Adipocyte (in vitro differentiated cells): ENCODE data around the gene UQCC2.

Experiments
- DNase-seq: peaks from one replicate; pipeline ENCODE4 v3.0.0-alpha.2; 2015; ENCODE audit warnings: low read depth
- H3K27me3 ChIP-seq: replicated peaks from 2 replicates; pipeline ENCODE4 v1.7.0; 2013; ENCODE audit warnings: mild to moderate bottlenecking, low read length, moderate library complexity; ENCODE audit not compliant: control insufficient read depth, insufficient read depth
- H3K36me3 ChIP-seq: 2 replicates; pipeline ENCODE4 v1.7.0; 2013; ENCODE audit warnings: low read length, mild to moderate bottlenecking, moderate library complexity; ENCODE audit not compliant: control insufficient read depth, insufficient read depth, severe bottlenecking
- H3K4me1 ChIP-seq: 2 replicates; pipeline ENCODE4 v1.7.0; 2013; ENCODE audit warnings: mild to moderate bottlenecking, low read length, moderate library complexity; ENCODE audit not compliant: control insufficient read depth, insufficient read depth
- H3K4me3 ChIP-seq: 2 replicates; pipeline ENCODE4 v1.7.0; 2013; ENCODE audit warnings: mild to moderate bottlenecking, low read length, moderate library complexity
- H3K9ac ChIP-seq: 2 replicates; pipeline ENCODE4 v1.7.0; 2013; ENCODE audit warnings: mild to moderate bottlenecking, low read length, moderate library complexity
- H3K9me3 ChIP-seq: 2 replicates; pipeline ENCODE4 v1.7.0; 2013; ENCODE audit warnings: mild to moderate bottlenecking, low read length, moderate library complexity; ENCODE audit not compliant: control insufficient read depth

The UQCC2 gene

DNA sequence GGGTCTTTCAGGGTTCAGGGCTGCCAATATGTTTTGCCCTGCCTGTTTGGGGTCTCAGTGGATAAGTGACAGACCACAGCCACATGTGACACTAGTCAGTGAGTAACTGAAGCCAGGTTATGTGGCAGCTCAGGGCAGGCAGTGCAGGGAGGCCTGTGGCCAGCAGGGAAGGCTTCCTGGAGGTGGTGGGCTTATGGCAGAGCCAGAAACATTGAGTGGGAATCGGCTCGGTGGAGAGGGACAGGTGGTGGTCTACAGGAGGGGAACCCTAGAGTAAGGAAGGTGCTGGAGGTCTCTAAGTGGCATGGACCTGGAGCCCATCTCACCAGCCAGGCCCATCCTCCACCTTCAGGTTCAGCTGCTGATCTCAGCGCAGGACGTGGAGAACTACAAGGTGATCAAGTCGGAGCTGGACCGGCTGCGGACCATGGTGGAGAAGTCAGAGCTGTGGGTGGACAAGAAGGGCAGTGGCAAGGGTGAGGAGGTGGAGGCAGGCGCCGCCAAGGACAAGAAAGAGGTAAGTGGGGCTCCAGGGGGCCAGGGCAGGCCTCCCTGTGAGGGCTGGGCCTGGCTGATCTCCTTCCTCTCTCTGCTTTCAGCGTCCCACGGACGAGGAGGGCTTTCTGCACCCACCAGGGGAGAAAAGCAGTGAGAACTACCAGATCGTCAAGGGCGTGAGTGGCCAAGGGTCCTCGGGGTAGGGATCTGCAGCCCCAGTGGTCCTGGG is 34.9 kb downstream of the UQCC2 start:
- H3K36me3 ChIP-seq: peaks cover 27% of the 10 kb centered on the region
- H3K9ac ChIP-seq: peak overlapping the region; percentile 45
- no peaks in the 10 kb centered on the region for H3K9me3 ChIP-seq
- no peak overlapping the region for H3K4me3 ChIP-seq
- DNase-seq: no peak
- H3K27me3 ChIP-seq: no peaks in the 10 kb centered on the region
- H3K4me1 ChIP-seq: peaks cover 45% of the 10 kb centered on the region

- H3K9me3 ChIP-seq: no peaks in the 10 kb centered on the region
- H3K4me1 ChIP-seq: peaks cover 45% of the 10 kb centered on the region
- no peak for DNase-seq
- peaks cover 21% of the 10 kb centered on the region for H3K36me3 ChIP-seq
- peak overlapping the region; percentile 45 for H3K9ac ChIP-seq
- H3K27me3 ChIP-seq: no peaks in the 10 kb centered on the region
- H3K4me3 ChIP-seq: no peak overlapping the region
Observed at GRCh38 chr6:33675968-33676367, 35.5 kb downstream of the UQCC2 start.

GRCh38 chr6:33673851-33674250 is 37.6 kb downstream of the UQCC2 start:
- no peak overlapping the region for H3K4me3 ChIP-seq
- H3K9me3 ChIP-seq: no peaks in the 10 kb centered on the region
- H3K27me3 ChIP-seq: no peaks in the 10 kb centered on the region
- H3K36me3 ChIP-seq: peaks cover 10% of the 10 kb centered on the region
- no peak for DNase-seq
- H3K9ac ChIP-seq: peak overlapping the region; percentile 6
- H3K4me1 ChIP-seq: peaks cover 45% of the 10 kb centered on the region

- H3K4me3 ChIP-seq: no peak overlapping the region
- H3K27me3 ChIP-seq: no peaks in the 10 kb centered on the region
- no peaks in the 10 kb centered on the region for H3K9me3 ChIP-seq
- no peak overlapping the region for H3K9ac ChIP-seq
- peaks cover 45% of the 10 kb centered on the region for H3K4me1 ChIP-seq
- peaks cover 12% of the 10 kb centered on the region for H3K36me3 ChIP-seq
- peak; percentile 97 for DNase-seq
Observed at GRCh38 chr6:33672808-33673207, 38.7 kb downstream of the UQCC2 start.

DNA sequence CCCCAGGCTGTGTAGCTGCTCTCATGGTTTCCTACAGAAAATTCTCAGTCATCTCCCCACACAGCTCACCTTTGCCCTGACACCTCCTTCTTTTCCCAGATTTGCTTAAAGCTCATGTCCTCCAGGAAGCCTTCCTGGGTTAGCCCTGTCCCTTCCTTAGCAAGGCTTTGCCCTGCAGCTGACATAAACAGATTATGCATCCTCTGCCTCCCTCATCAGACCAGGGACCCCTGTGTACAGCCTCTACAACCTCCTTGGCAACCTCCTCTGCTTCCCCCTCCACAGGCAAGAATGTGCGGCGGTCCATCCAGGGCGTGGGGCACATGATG is 39.8 kb downstream of the UQCC2 start:
- H3K9me3 ChIP-seq: no peaks in the 10 kb centered on the region
- no peaks in the 10 kb centered on the region for H3K27me3 ChIP-seq
- DNase-seq: no peak
- peaks cover 22% of the 10 kb centered on the region for H3K36me3 ChIP-seq
- no peak overlapping the region for H3K9ac ChIP-seq
- no peak overlapping the region for H3K4me3 ChIP-seq
- H3K4me1 ChIP-seq: peaks cover 35% of the 10 kb centered on the region

GRCh38 chr6:33670971-33671743 is 40.3 kb downstream of the UQCC2 start:
- no peak overlapping the region for H3K9ac ChIP-seq
- peaks cover 23% of the 10 kb centered on the region for H3K36me3 ChIP-seq
- H3K4me1 ChIP-seq: peaks cover 30% of the 10 kb centered on the region
- no peaks in the 10 kb centered on the region for H3K9me3 ChIP-seq
- DNase-seq: no peak
- H3K27me3 ChIP-seq: no peaks in the 10 kb centered on the region
- H3K4me3 ChIP-seq: no peak overlapping the region

GRCh38 chr6:33670086-33670660 is 41.3 kb downstream of the UQCC2 start:
- no peak overlapping the region for H3K4me3 ChIP-seq
- H3K4me1 ChIP-seq: peaks cover 20% of the 10 kb centered on the region
- no peaks in the 10 kb centered on the region for H3K9me3 ChIP-seq
- no peak for DNase-seq
- no peak overlapping the region for H3K9ac ChIP-seq
- H3K36me3 ChIP-seq: peaks cover 25% of the 10 kb centered on the region
- H3K27me3 ChIP-seq: no peaks in the 10 kb centered on the region

- Histone ChIP-seq H3K9ac (no peak overlapping the region), H3K4me1 (peaks cover 11% of the 10 kb centered on the region)
- DNase-seq: no peak
Observed at GRCh38 chr6:33668914-33669313, 42.6 kb downstream of the UQCC2 start.

DNA sequence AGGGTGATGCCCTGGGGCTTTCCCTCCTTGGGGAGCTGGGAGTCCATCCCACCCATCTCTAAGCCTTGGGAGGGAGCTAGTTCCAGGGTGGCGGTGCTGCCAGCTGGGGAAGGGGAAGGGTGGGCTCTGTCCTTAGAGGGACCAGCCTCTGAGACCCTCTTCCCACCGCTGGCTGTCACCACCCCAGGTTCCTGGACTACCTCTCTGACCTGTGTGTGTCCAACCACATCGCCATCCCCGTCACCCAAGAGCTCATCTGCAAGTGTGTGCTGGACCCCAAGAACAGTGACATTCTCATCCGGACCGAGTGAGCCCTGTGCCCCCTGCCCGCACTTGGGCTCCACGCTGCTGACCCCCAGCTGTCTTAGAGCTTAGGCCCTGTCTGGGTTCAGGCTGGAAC is 43.2 kb downstream of the UQCC2 start:
- Histone ChIP-seq H3K36me3 (peaks cover 27% of the 10 kb centered on the region), H3K27me3 (no peaks in the 10 kb centered on the region), H3K4me1 (peaks cover 5% of the 10 kb centered on the region), H3K9me3 (no peaks in the 10 kb centered on the region), H3K9ac (no peak overlapping the region), H3K4me3 (no peak overlapping the region)
- DNase-seq: no peak

More at GRCh38 chr6:33668914-33669313, 42.6 kb downstream of the UQCC2 start:
- Histone ChIP-seq H3K9me3 (no peaks in the 10 kb centered on the region), H3K4me3 (no peak overlapping the region), H3K36me3 (peaks cover 27% of the 10 kb centered on the region), H3K27me3 (no peaks in the 10 kb centered on the region)

GRCh38 chr6:33667776-33668175 is 43.7 kb downstream of the UQCC2 start:
- DNase-seq: no peak
- H3K36me3 ChIP-seq: peaks cover 31% of the 10 kb centered on the region
- H3K9me3 ChIP-seq: no peaks in the 10 kb centered on the region
- H3K27me3 ChIP-seq: no peaks in the 10 kb centered on the region
- H3K4me3 ChIP-seq: no peak overlapping the region
- no peak overlapping the region for H3K9ac ChIP-seq
- no peaks in the 10 kb centered on the region for H3K4me1 ChIP-seq

GRCh38 chr6:33667072-33667471 is 44.4 kb downstream of the UQCC2 start:
- peaks cover 34% of the 10 kb centered on the region for H3K36me3 ChIP-seq
- no peaks in the 10 kb centered on the region for H3K4me1 ChIP-seq
- H3K9me3 ChIP-seq: no peaks in the 10 kb centered on the region
- no peak for DNase-seq
- H3K27me3 ChIP-seq: no peaks in the 10 kb centered on the region
- no peak overlapping the region for H3K9ac ChIP-seq
- H3K4me3 ChIP-seq: no peak overlapping the region
